CD4-positive, alpha-beta T cell treated with Interleukin-12 subunit alpha and Interleukin-12 subunit beta, for 1 hour (primary cell): ENCODE results near the gene PTS.
A peak's percentile ranks its signal among the peaks of the same experiment; 100 is the strongest.
"Not testable (repeated sequence)": the region's sequence is repeated elsewhere in the genome, so short reads cannot be mapped to it uniquely, and the experiment has no call there.

Experiments
- DNase-seq: peaks from one replicate; pipeline ENCODE4 v3.0.0-alpha.2; 2020

The PTS gene

DNA sequence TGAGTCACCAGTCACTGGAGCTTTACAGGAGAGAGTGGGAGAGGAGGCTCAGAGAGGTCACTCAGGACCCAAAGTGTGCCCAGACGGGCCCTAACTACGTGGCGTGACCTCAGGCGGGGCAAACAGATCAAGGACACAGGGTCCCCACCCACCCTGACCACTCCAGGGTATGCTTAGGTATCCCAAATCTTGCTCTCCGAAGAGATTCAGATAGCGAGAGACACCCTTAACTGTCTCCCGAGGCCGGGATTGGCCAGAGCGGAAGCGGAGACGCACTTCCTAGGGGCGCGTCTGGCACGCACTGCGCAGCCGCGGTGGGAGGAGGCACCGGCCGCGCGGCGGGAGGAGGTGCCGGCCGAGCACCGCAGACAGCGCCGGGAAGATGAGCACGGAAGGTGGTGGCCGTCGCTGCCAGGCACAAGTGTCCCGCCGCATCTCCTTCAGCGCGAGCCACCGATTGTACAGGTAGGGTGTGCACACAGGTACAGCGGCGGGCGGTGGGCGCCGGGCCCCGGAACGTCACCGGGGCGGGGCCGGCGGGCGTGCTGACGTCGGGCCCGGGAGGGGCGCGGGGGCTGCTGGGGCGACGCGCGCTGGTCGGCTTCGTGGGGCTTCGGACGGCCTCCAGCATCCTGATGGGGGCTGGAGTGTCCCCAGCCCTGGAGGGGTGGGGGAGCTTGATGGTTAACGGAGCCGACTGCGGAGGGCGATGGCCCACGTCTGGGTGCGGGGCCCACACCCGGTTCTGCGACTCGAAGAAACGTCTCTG is at the start of gene PTS:
Gene PTS (plus strand): TSS at position 367 of the 769 bp plus-strand sequence. CDS start 16 bp downstream, at position 383.
- peak; percentile 87 for DNase-seq

DNA sequence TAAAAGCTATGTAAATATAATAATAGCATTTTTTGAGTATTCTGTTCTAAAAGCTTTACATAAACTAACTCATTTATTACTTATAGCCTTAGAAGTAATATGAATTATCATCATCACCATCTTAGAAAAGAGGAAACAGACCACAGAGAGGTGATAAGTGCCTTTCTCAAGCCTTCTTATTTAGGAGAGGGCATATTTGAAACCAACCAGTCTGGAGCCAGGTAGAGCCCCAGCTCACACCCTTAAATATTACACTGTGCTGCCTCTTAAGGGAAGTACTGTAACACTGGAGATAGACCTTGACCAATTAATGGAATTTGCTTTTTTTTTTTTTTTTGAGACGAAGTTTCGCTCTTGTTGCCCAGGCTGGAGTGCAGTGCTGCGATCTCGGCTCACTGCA is 48.6 kb upstream of the PTS start:
- DNase-seq, result no peak

DNA sequence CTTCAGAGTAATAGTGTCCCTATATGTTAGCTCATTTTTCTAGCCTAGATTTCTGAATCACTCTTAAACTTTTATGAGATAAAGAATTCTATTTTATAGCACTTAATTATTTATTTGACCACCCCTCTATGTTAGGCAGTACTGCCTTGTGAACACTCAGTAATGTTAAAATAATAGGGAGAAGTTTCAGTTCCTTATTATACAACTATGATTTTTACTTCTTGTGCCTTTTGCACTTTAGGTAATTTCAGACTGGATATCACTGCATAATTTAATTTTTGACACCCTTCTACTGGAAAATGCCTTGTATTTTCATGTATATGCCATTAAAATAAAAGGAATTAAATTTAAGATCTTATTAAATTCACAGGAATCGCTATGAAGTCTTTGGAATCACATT is 47.8 kb upstream of the PTS start:
- DNase-seq, result no peak

DNA sequence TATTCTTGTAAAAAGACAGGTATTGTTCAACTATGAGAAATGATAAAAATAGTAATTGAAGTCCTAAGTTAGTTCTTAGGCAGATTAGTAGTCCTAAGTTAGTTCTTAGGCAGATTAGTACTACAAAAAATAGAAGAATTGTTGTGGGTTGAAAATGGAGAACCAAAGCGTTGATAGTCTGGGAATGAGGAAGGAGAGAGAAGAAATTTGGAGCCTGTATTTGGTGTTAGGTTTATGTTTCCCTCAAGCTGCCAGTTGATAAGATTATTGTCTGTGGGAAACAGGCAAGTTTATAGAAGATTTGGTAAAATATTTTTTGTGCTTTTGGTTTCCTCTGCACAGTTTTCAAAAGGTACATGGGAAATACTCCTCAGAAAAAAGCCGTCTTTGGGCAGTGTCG is 47.3 kb upstream of the PTS start:
- no peak for DNase-seq

DNA sequence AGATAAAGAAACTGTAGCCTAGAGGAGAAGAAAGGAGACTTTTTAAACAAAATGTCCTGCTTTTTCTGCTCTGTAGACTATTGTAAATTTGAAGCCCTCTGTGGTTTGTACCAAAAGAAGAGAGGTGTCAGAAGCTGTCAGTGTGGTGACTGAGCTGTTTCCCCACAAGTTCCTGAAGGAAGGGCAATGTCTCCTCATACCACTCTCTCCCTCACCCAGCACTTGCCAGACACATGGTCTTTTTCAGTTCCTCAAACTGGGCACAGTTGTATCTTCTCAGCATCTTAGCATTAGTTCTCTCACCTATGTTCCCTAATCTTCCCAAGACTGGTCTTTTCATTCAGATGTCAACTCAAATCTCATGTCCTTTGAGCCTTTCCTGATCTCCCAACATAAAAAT is 46.6 kb upstream of the PTS start:
- peak; percentile 17 for DNase-seq

DNA sequence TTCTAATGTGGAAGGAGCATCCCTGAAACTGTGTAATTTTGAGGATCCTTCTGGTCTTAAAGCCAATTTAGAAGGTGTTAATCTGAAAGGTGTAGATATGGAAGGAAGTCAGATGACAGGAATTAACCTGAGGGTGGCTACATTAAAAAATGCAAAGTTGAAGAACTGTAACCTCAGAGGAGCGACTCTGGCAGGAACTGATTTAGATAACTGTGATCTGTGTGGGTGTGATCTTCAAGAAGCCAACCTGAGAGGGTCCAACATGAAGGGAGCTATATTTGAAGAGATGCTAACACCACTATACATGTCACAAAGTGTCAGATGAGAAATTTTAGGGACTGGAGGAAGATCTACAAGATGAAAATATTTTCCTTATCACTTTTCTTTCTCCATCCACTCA is 43.4 kb upstream of the PTS start:
- no peak for DNase-seq

- no peak for DNase-seq
These were observed 40.3 kb upstream of the PTS start for GRCh38 chr11:112185883-112186282.

GRCh38 chr11:112186304-112186703 is 39.9 kb upstream of the PTS start:
- no peak for DNase-seq

GRCh38 chr11:112195113-112195512 is 31.1 kb upstream of the PTS start:
- DNase-seq, result not testable (repeated sequence)

GRCh38 chr11:112195951-112196351 is 30.3 kb upstream of the PTS start:
- DNase-seq, result no peak

DNA sequence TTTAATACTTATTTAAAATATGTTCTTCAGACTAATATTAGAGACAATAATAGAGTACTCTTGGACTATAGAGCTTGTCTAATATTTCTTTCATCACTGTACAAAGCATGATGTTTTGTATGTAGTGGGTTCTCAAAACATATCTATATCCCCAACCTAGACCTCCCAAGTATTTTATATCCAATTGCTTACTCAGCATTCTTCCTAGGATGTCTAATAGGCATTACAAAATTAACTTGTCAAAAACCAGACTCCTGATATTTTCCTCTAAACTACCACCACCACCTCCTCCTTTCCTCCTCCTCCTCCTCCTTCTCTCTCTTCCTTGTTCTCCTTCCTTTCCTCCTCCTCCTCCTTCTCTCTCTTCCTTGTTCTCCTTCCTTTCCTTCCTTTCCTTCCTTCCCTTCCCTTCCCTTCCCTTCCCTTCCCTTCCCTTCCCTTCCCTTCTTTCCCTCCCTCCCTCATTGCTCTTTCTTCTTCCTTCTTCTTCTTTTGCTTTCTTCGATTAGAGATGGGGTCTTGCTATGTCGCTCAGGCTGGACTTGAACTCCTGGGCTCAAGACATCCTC is 29.6 kb upstream of the PTS start:
- no peak for DNase-seq

- DNase-seq, result not testable (repeated sequence)
These were observed 27.1 kb upstream of the PTS start for GRCh38 chr11:112199101-112199500.

DNA sequence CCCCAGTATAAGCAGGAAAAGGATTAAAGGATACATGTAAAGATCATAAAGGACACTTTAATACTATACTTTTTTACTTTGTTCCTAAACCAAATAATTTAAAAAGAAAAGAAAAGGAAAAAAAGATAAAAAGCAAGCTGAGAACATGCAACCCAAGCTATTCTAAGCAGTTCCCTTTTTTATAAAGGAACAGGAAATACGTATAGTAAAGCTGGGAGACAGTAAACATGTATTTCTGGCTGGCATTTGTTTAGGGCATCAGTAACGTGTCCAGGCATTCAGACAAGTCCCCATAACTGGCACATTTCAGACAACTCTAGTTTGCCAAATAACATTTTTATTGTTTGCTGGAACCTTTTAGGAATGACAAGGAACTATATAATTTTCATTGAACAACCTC is 26.0 kb upstream of the PTS start:
- no peak for DNase-seq

DNA sequence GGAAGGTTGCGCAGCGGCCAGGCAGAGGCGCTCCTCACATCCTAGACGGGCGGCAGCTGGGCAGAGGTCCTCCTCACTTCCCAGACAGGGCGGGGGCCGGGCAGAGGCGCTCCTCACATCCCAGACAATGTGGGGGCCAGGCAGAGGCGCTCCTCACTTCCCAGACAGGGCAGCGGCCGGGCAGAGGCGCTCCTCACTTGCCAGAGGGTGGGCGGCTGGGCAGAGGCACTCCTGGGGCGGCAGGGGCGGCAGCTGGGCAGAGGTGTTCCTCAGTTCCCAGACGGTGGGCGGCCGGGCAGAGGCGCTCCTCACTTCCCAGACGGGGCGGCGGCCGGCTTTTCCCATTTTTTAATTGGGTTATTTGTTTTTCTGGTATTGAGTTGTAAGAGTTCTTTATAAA is 20.2 kb upstream of the PTS start:
- DNase-seq, result no peak

DNA sequence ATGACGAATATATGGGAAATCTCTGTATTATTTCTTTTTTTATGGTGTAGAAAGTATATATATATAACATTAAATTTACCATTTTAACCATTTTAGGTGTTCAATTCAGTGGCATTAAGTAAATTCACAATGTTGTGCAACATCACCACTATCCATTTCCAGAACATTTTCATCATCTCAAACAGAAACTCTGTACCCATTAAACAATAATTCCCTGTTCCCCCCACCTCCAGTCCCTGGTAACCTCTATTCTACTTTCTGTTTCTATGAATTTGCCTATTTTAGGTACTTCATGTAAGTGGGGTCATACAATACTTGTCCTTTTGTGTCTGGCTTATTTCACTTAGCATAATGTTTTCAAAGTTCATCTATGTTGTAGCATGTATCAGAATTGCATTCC is 15.3 kb upstream of the PTS start:
- DNase-seq, result no peak

GRCh38 chr11:112211536-112211935 is 14.7 kb upstream of the PTS start:
- no peak for DNase-seq

- DNase-seq, result no peak
These were observed 13.9 kb upstream of the PTS start for GRCh38 chr11:112212290-112212689.

GRCh38 chr11:112212710-112213109 is 13.5 kb upstream of the PTS start:
- DNase-seq, result no peak

GRCh38 chr11:112213753-112214152 is 12.5 kb upstream of the PTS start:
- no peak for DNase-seq

- DNase-seq, result no peak
These were observed 10.6 kb upstream of the PTS start for GRCh38 chr11:112215621-112216020.

GRCh38 chr11:112216561-112217105 is 9.6 kb upstream of the PTS start:
- no peak for DNase-seq

- DNase-seq, result peak; percentile 81
These were observed 6.6 kb upstream of the PTS start for GRCh38 chr11:112219476-112220232.

- DNase-seq, result no peak
These were observed 4.9 kb upstream of the PTS start for GRCh38 chr11:112221274-112221835.
